Fibroblast of mammary gland (primary cell): ENCODE data around the gene DUSP2.

Experiments
- DNase-seq: peaks from one replicate; pipeline ENCODE4 v3.0.0-alpha.2; 2010; ENCODE audit warnings: low read depth
- H3K4me3 ChIP-seq: 2 replicates; pipeline ENCODE4 v1.5.1; 2011; ENCODE audit warnings: low read depth, mild to moderate bottlenecking, low read length, moderate library complexity; ENCODE audit not compliant: control insufficient read depth
- TF ChIP-seq, protein P1 (sequence below): conservative IDR thresholded peaks from 2 replicates; pipeline ENCODE4 v1.5.1; 2011; ENCODE audit warnings: low read depth, low read length, inconsistent platforms; ENCODE audit not compliant: control insufficient read depth, insufficient read depth

The DUSP2 gene

GRCh38 chr2:96184188-96184587 lies 38.9 kb upstream of the DUSP2 start:
- TF ChIP-seq, protein P1, sequence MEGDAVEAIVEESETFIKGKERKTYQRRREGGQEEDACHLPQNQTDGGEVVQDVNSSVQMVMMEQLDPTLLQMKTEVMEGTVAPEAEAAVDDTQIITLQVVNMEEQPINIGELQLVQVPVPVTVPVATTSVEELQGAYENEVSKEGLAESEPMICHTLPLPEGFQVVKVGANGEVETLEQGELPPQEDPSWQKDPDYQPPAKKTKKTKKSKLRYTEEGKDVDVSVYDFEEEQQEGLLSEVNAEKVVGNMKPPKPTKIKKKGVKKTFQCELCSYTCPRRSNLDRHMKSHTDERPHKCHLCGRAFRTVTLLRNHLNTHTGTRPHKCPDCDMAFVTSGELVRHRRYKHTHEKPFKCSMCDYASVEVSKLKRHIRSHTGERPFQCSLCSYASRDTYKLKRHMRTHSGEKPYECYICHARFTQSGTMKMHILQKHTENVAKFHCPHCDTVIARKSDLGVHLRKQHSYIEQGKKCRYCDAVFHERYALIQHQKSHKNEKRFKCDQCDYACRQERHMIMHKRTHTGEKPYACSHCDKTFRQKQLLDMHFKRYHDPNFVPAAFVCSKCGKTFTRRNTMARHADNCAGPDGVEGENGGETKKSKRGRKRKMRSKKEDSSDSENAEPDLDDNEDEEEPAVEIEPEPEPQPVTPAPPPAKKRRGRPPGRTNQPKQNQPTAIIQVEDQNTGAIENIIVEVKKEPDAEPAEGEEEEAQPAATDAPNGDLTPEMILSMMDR: no peak

GRCh38 chr2:96181529-96181928 lies 36.3 kb upstream of the DUSP2 start:
- TF ChIP-seq, protein P1: no peak
- DNase-seq: no peak
- H3K4me3 ChIP-seq: no peak overlapping the region

More at GRCh38 chr2:96184188-96184587, 38.9 kb upstream of the DUSP2 start:
- no peak for DNase-seq
- no peak overlapping the region for H3K4me3 ChIP-seq

DNA sequence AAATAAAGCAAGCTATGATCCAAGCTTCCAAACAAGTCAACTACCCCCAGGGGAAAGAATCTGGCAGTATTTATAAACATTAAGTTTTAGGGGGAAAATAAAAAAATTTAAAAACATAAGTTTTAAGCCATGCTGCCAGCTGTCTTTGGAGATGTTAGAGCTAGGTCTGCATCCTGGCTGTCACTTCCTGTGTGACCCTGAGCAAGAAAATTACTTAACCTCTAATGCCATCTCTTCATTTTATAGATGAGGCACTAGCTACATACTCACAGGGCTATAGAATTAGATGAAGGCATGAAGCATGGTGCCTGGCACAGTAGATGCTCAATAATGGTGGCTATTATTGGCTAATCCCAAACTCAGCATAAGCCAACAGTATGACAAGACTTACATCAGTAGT lies 35.3 kb upstream of the DUSP2 start:
- no peak for DNase-seq
- TF ChIP-seq, protein P1: no peak
- no peak overlapping the region for H3K4me3 ChIP-seq

DNA sequence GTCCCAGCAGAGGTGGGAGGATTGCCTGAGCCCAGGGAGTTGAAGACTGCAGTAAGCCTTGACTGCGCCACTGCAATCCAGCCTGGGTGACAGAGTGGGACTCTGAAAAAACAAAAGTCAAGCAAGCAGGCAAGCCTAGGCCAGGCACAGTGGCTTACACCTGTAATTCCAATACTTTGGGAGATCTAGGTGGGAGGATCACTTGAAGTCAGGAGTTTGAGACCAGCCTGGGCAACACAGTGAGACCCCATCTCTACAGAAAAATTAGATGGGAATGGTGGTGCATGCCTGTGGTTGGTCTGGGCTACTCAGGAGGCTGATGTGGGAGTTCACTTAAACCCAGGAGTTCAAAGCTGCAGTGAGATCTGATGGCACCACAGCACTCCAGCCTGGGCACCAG lies 34.8 kb upstream of the DUSP2 start:
- H3K4me3 ChIP-seq: no peak overlapping the region
- no peak for DNase-seq
- TF ChIP-seq, protein P1: no peak

- no peak overlapping the region for H3K4me3 ChIP-seq
- TF ChIP-seq, protein P1: no peak
- DNase-seq: peak; percentile 23
Observed at GRCh38 chr2:96176661-96177060, 31.4 kb upstream of the DUSP2 start.

DNA sequence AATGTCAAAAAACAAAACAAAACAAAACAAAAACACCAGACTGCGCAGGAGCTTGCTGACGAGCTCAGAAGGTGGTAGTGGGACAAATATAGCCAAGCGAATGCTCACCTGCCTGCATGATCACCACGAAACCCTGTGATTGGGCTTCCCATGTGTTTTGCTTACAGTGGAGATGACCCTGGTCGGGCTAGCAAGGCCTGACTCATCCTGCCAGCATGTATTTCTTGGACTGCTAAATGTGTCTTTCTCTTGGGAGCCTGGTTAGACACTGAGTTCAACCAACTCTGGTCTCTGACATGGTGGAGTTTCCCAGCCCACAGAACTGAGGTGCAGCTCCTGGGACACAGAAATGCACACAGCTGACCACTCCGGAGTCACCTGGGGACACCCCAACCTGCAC lies 30.7 kb upstream of the DUSP2 start:
- peak; percentile 55 for DNase-seq
- TF ChIP-seq, protein P1: no peak
- no peak overlapping the region for H3K4me3 ChIP-seq
